K562 (cell line): ENCODE measurements around the gene BDH2. TPM values are rescaled to one million over a fixed set of nuclear protein-coding genes. Genes with fewer than 3 reads are reported as not detected.

Source experiments
- BCOR ChIP-seq: fragments of 450-650 bp; IDR thresholded peaks from 2 replicates; pipeline ENCODE4 v1.6.1; 2016
- CHD2 ChIP-seq: IDR thresholded peaks from 2 replicates; pipeline ENCODE4 v1.6.1; 2011; ENCODE audit warnings: low read depth, low read length
- CREM ChIP-seq: IDR thresholded peaks from 2 replicates; pipeline ENCODE4 v1.6.1; 2014; ENCODE audit warnings: antibody characterized with exemption, low read depth
- FOXJ2 ChIP-seq: fragments of 200-800 bp; sonication (Bioruptor generic); IDR thresholded peaks from 2 replicates; pipeline ENCODE4 v1.6.1; 2016; ENCODE audit warnings: missing genetic modification characterization, missing compliant biosample characterization
- HCFC1 ChIP-seq: IDR thresholded peaks from 2 replicates; pipeline ENCODE4 v1.6.1; 2012; ENCODE audit warnings: low read depth, low read length, improper control_type of control experiment
- HNRNPLL ChIP-seq: fragments of 200-400 bp; formaldehyde crosslinking; IDR thresholded peaks from 2 replicates; pipeline ENCODE4 v1.6.1; 2017; ENCODE audit warnings: low read length, low read depth, mild to moderate bottlenecking; ENCODE audit not compliant: poor library complexity, severe bottlenecking
- IFI16 ChIP-seq: fragments of 250-450 bp; sonication (Bioruptor Pico); IDR thresholded peaks from 2 replicates; pipeline ENCODE4 v2.1.2; 2022; ENCODE audit warnings: mild to moderate bottlenecking, inconsistent platforms
- KDM4B ChIP-seq, 2 experiments: fragments of 450-650 bp in 1 of 2; sonication (generic) in 1 of 2; IDR thresholded peaks; 2 replicates each; pipeline ENCODE4 v1.6.1; 2016 to 2017; ENCODE audit warnings: borderline replicate concordance in 2 of 2, antibody characterized with exemption in 1 of 2, low read depth in 1 of 2, mild to moderate bottlenecking in 1 of 2
- MTA2 ChIP-seq: fragments of 450-650 bp; IDR thresholded peaks from 2 replicates; pipeline ENCODE4 v1.6.1; 2016; ENCODE audit warnings: low read depth
- NRF1 ChIP-seq, 2 experiments: fragments of 450-650 bp; IDR thresholded peaks in 1 of 2; conservative IDR thresholded peaks in 1 of 2; 2 replicates each; pipeline ENCODE4 v1.6.1; 2014; ENCODE audit warnings: mild to moderate bottlenecking in 2 of 2
- NUFIP1 ChIP-seq: fragments of 450-650 bp; IDR thresholded peaks from 2 replicates; pipeline ENCODE4 v1.6.1; 2018; ENCODE audit not compliant: partially characterized antibody
- POLR2AphosphoS2 ChIP-seq: IDR thresholded peaks from 2 replicates; pipeline ENCODE4 v1.6.1; 2012; ENCODE audit warnings: low read length, improper control_type of control experiment
- RBBP5 ChIP-seq: fragments of 200-600 bp; sonication (generic); IDR thresholded peaks from 2 replicates; pipeline ENCODE4 v1.6.1; 2012; ENCODE audit warnings: borderline replicate concordance, mild to moderate bottlenecking, low read length, control low read depth, inconsistent platforms; ENCODE audit not compliant: insufficient read depth, poor library complexity, severe bottlenecking
- SOX6 ChIP-seq: fragments of 450-650 bp; IDR thresholded peaks from 2 replicates; pipeline ENCODE4 v1.6.1; 2014; ENCODE audit warnings: mild to moderate bottlenecking
- TAL1 ChIP-seq: fragments of 450-650 bp; IDR thresholded peaks from 2 replicates; pipeline ENCODE4 v1.6.1; 2016; ENCODE audit warnings: mild to moderate bottlenecking
- YY1 ChIP-seq, 3 experiments: IDR thresholded peaks; 2 replicates each; pipeline ENCODE4 v1.6.1; 2011; ENCODE audit warnings: low read length in 2 of 3, mild to moderate bottlenecking in 2 of 3, moderate library complexity in 2 of 3, borderline replicate concordance in 1 of 3, control low read depth in 1 of 3, low read depth in 1 of 3; ENCODE audit not compliant: insufficient read depth in 3 of 3, insufficient replicate concordance in 2 of 3, control insufficient read depth in 1 of 3, insufficient read length in 1 of 3; ENCODE audit errors: extremely low read depth in 1 of 3
- ZC3H4 ChIP-seq: sonication (generic); formaldehyde crosslinking; IDR thresholded peaks from 2 replicates; pipeline ENCODE4 v1.9.0; 2021; ENCODE audit warnings: missing genetic modification reagents, borderline replicate concordance
- ZNF121 ChIP-seq: sonication (generic); formaldehyde crosslinking; conservative IDR thresholded peaks from 2 replicates; pipeline ENCODE4 v1.8.0; 2022; ENCODE audit warnings: missing genetic modification reagents
- ZNF175 ChIP-seq: fragments of 200-800 bp; sonication (Bioruptor generic); IDR thresholded peaks from 2 replicates; pipeline ENCODE4 v1.6.1; 2016; ENCODE audit warnings: low read depth, mild to moderate bottlenecking, missing genetic modification characterization, missing compliant biosample characterization
- ZNF263 ChIP-seq: sonication (generic); formaldehyde crosslinking; IDR thresholded peaks from 2 replicates; pipeline ENCODE4 v1.8.0; 2022; ENCODE audit warnings: mild to moderate bottlenecking, missing genetic modification reagents, borderline replicate concordance
- polyA plus RNA-seq, 8 experiments: library from polyadenylated mRNA; depleted of rRNA in 4 of 8; stranded (reverse) in 5 of 8; unstranded in 3 of 8; fragments of >200 nt; fragmentation: Nextera tagmentation in 2 of 8; fragmentation: Illumina TruSeq in 1 of 8; extraction: Ambion mirVana in 2 of 8; extraction: Trizol in 1 of 8; gene quantifications; 2 replicates each; pipeline versions ENCODE4 v1.2.1 to v1.2.3, GENCODE V29; 2011 to 2014; ENCODE audit warnings: inconsistent platforms in 1 of 8, missing spikeins in 1 of 8
- total RNA-seq, 7 experiments: library from RNA; depleted of rRNA in 6 of 7; stranded (reverse); fragments of >200 nt in 6 of 7; fragmentation: Illumina TruSeq in 2 of 7; extraction: Trizol in 2 of 7; gene quantifications; 2 replicates each; pipeline versions ENCODE4 v1.2.1 to v1.2.3, GENCODE V29; 2011 to 2021; ENCODE audit warnings: low replicate concordance in 1 of 7
- TF ChIP-seq, protein P1 (sequence below): fragments of 450-650 bp; IDR thresholded peaks from 2 replicates; pipeline ENCODE4 v1.6.1; 2014; ENCODE audit warnings: low read depth, mild to moderate bottlenecking, moderate library complexity, borderline replicate concordance
- TF ChIP-seq, protein P2 (sequence below): fragments of 250-450 bp; sonication (Bioruptor Pico); IDR thresholded peaks from 2 replicates; pipeline ENCODE4 v1.5.0; 2020; ENCODE audit warnings: mild to moderate bottlenecking, borderline replicate concordance
- TF ChIP-seq, protein P3 (sequence below): fragments of 250-450 bp; sonication (Bioruptor Pico); IDR thresholded peaks from 2 replicates; pipeline ENCODE4 v1.4.0; 2020; ENCODE audit warnings: mild to moderate bottlenecking, moderate library complexity, borderline replicate concordance

BDH2 gene
- total and polyA plus RNA-seq, 9 of the 15 experiments (the other 6 are each of a cell fraction or from before 2014, with no cell fraction given) = 4.9 to 17.9 (median 9.1) TPM

DNA sequence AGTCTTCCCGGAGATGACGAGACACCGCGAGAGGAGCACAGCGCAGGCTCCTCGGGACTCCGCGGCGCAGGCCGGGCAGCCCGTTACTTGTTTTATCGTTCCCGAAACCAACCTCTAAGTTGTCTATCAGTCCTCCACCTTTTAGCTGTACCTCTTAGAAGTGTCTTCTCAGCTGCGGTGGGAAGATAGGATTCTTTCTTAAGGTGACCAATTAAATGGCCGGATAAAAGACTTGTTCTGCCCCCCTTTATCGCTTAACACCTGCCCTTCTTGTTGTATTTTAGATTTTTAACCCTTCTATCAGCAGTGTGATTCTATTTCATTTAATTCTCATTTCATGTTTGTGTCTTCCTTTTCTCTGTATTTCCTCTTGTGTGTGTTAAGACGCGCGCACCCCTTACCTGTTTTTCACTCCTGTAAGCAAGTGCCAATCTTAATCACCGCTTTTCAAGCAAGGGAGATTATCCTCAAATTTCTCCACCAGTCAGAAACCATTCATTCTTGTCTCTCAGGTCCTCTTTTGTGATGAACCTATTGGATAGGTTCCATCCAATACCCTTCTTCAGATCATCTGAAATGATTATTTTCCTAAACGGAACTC, 22.8 kb downstream of the BDH2 start, which contains the start of gene SLC9B2 (continued):
- TF ChIP-seq, protein P1, sequence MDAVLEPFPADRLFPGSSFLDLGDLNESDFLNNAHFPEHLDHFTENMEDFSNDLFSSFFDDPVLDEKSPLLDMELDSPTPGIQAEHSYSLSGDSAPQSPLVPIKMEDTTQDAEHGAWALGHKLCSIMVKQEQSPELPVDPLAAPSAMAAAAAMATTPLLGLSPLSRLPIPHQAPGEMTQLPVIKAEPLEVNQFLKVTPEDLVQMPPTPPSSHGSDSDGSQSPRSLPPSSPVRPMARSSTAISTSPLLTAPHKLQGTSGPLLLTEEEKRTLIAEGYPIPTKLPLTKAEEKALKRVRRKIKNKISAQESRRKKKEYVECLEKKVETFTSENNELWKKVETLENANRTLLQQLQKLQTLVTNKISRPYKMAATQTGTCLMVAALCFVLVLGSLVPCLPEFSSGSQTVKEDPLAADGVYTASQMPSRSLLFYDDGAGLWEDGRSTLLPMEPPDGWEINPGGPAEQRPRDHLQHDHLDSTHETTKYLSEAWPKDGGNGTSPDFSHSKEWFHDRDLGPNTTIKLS = no peak
- TF ChIP-seq KDM4B (IDR thresholded peaks at IDR 0.05; ENCODE audit: borderline replicate concordance in 2 of 2, low read depth in 1 of 2) (no peak), CHD2 (peak; percentile 88), CREM (no peak), TAL1 (peak; percentile 43; the same call in 1 of the 2 replicates), FOXJ2 (tag) (no peak), ZC3H4 (CRISPR knock-in tag) (no peak), ZNF263 (CRISPR knock-in tag) (peak; percentile 56; the same call in 1 of the 2 replicates), RBBP5 (no peak), MTA2 (no peak), IFI16 (no peak), HCFC1 (no peak), SOX6 (no peak), NRF1 (conservative IDR thresholded peaks at IDR 0.05 in 1 of 2, IDR thresholded peaks at IDR 0.05 in 1 of 2) (peak; percentile 80 to 82), ZNF121 (no peak), POLR2AphosphoS2 (no peak), YY1 (IDR thresholded peaks at IDR 0.05; ENCODE audit: borderline replicate concordance in 1 of 3, control insufficient read depth in 1 of 3, extremely low read depth in 1 of 3, insufficient read depth in 3 of 3, insufficient read length in 1 of 3, insufficient replicate concordance in 2 of 3, low read depth in 1 of 3, low read length in 2 of 3) (peak in 1 of 3 experiments; percentile 2), HNRNPLL (peak; percentile 17), NUFIP1 (no peak), BCOR (0 out of 2 replicates have a peak, but pooled peaks have one; percentile 7), ZNF175 (CRISPR knock-in tag) (no peak)
- TF ChIP-seq, protein P2, sequence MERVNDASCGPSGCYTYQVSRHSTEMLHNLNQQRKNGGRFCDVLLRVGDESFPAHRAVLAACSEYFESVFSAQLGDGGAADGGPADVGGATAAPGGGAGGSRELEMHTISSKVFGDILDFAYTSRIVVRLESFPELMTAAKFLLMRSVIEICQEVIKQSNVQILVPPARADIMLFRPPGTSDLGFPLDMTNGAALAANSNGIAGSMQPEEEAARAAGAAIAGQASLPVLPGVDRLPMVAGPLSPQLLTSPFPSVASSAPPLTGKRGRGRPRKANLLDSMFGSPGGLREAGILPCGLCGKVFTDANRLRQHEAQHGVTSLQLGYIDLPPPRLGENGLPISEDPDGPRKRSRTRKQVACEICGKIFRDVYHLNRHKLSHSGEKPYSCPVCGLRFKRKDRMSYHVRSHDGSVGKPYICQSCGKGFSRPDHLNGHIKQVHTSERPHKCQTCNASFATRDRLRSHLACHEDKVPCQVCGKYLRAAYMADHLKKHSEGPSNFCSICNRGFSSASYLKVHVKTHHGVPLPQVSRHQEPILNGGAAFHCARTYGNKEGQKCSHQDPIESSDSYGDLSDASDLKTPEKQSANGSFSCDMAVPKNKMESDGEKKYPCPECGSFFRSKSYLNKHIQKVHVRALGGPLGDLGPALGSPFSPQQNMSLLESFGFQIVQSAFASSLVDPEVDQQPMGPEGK (CRISPR knock-in tag) = no peak
- TF ChIP-seq, protein P3, sequence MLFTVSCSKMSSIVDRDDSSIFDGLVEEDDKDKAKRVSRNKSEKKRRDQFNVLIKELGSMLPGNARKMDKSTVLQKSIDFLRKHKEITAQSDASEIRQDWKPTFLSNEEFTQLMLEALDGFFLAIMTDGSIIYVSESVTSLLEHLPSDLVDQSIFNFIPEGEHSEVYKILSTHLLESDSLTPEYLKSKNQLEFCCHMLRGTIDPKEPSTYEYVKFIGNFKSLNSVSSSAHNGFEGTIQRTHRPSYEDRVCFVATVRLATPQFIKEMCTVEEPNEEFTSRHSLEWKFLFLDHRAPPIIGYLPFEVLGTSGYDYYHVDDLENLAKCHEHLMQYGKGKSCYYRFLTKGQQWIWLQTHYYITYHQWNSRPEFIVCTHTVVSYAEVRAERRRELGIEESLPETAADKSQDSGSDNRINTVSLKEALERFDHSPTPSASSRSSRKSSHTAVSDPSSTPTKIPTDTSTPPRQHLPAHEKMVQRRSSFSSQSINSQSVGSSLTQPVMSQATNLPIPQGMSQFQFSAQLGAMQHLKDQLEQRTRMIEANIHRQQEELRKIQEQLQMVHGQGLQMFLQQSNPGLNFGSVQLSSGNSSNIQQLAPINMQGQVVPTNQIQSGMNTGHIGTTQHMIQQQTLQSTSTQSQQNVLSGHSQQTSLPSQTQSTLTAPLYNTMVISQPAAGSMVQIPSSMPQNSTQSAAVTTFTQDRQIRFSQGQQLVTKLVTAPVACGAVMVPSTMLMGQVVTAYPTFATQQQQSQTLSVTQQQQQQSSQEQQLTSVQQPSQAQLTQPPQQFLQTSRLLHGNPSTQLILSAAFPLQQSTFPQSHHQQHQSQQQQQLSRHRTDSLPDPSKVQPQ (CRISPR knock-in tag) = no peak
